ENCODE results near the gene FAM20A.

DNA sequence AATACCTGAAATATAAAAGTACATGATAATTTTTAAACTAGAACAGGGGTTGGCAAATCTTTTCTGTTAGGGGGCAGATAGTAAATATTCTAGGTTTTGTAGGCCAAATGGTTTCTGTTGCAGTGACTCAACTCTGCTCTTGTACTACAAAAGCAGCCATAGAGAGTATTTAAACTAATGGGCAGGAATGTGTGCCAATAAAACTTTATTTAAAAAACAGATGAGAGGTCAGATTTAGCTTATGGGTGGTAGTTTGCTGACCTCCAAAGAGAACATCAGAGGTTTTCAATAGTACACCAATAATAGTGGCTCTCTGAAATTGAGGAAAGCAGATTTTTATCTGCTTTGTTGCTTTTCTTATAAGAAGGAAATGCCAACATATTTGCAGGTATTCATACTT lies 15.2 kb upstream of the FAM20A start:
- TF ChIP-seq, protein P1, sequence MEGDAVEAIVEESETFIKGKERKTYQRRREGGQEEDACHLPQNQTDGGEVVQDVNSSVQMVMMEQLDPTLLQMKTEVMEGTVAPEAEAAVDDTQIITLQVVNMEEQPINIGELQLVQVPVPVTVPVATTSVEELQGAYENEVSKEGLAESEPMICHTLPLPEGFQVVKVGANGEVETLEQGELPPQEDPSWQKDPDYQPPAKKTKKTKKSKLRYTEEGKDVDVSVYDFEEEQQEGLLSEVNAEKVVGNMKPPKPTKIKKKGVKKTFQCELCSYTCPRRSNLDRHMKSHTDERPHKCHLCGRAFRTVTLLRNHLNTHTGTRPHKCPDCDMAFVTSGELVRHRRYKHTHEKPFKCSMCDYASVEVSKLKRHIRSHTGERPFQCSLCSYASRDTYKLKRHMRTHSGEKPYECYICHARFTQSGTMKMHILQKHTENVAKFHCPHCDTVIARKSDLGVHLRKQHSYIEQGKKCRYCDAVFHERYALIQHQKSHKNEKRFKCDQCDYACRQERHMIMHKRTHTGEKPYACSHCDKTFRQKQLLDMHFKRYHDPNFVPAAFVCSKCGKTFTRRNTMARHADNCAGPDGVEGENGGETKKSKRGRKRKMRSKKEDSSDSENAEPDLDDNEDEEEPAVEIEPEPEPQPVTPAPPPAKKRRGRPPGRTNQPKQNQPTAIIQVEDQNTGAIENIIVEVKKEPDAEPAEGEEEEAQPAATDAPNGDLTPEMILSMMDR (conservative IDR thresholded peaks at IDR 0.05), result no peak
- no peak for TF ChIP-seq EZH2 (IDR thresholded peaks at IDR 0.05; ENCODE audit: low read depth)

All from PC-9 (cell line).